ENCODE measurements around the gene CCDC102A. TPM values are rescaled to one million over a fixed set of nuclear protein-coding genes. Genes with fewer than 3 reads are reported as not detected.
A peak's percentile ranks its signal among the peaks of the same experiment; 100 is the strongest.

CCDC102A gene
- 15.5 TPM in 2 replicates for total RNA-seq

- ChIA-PET CTCF (interaction anchor here (0.6 to 2.1 kb wide), 6 partner anchors 8 to 199 kb away, joined by 3 to 15 read pairs (median 4); partner anchors contain the start of gene KATNB1), POLR2A (interaction anchor here (0.5 to 3.6 kb wide), 19 partner anchors 9 to 602 kb away, joined by 3 to 26 read pairs (median 5); partner anchors contain the start of genes CIAPIN1, COQ9, DOK4 and KATNB1)
- Mint-ChIP-seq H3K27me3 (no peaks in the 10 kb centered on the region), H3K27ac (peak within 1 kb of the TSS; percentile 95), H3K4me1 (peaks cover 82% of the 10 kb centered on the region), H3K9me3 (no peaks in the 10 kb centered on the region), H3K4me3 (peak within 1 kb of the TSS; percentile 90), H3K36me3 (ENCODE audit: low read depth) (peaks cover 1% of the 10 kb centered on the region)
- TF ChIP-seq CTCF (IDR thresholded peaks at IDR 0.05) = no peak
- intact Hi-C loops (cut with micrococcal nuclease) = loop anchor here (1.0 to 10.0 kb wide), 13 partner anchors 8 to 1114 kb away; partner anchors contain the start of genes DOK4, HERPUD1, KATNB1 and MT2A
- DNase-seq = peak; percentile 65
- peak; percentile 25 for ATAC-seq (ENCODE audit: low read depth)
These were observed at the start of gene CCDC102A for GRCh38 chr16:57536306-57537193. Gene CCDC102A (minus strand): TSS chr16:57536571. CDS start chr16:57529177, 7,394 bp downstream.

- no peaks in the 10 kb centered on the region for H3K36me3 Mint-ChIP-seq (ENCODE audit: low read depth)
- H3K27me3 Mint-ChIP-seq = no peaks in the 10 kb centered on the region
- intact Hi-C loops (cut with micrococcal nuclease) = no loop called here
- no peaks in the 10 kb centered on the region for H3K4me1 Mint-ChIP-seq
- no peak for TF ChIP-seq CTCF (IDR thresholded peaks at IDR 0.05)
- H3K27ac Mint-ChIP-seq = no peak overlapping the region
- DNase-seq = no peak
- no peaks in the 10 kb centered on the region for H3K9me3 Mint-ChIP-seq
- no peak overlapping the region for H3K4me3 Mint-ChIP-seq
- ATAC-seq (ENCODE audit: low read depth) = no peak
- POLR2A ChIA-PET = no interaction called here
- CTCF ChIA-PET = no interaction called here
These were observed 48.8 kb upstream of the CCDC102A start for GRCh38 chr16:57585051-57585687.

- H3K27me3 Mint-ChIP-seq = no peaks in the 10 kb centered on the region
- CTCF ChIA-PET = no interaction called here
These were observed 42.9 kb upstream of the CCDC102A start for GRCh38 chr16:57579361-57579665.

GRCh38 chr16:57578521-57579360, 42.4 kb upstream of the CCDC102A start:
- Mint-ChIP-seq H3K27me3 (no peaks in the 10 kb centered on the region), H3K36me3 (ENCODE audit: low read depth) (peaks cover 29% of the 10 kb centered on the region), H3K4me3 (no peak overlapping the region), H3K4me1 (peaks cover 12% of the 10 kb centered on the region), H3K9me3 (no peaks in the 10 kb centered on the region), H3K27ac (no peak overlapping the region)
- CTCF ChIA-PET = interaction anchor here (5.8 kb wide), 1 partner anchor 60 kb away, joined by 49 read pairs; no protein-coding TSS in a partner anchor
- intact Hi-C loops (cut with micrococcal nuclease) = no loop called here
- no peak for TF ChIP-seq CTCF (IDR thresholded peaks at IDR 0.05)
- POLR2A ChIA-PET = no interaction called here
- DNase-seq = no peak
- ATAC-seq (ENCODE audit: low read depth) = no peak

More at GRCh38 chr16:57579361-57579665, 42.9 kb upstream of the CCDC102A start:
- H3K9me3 Mint-ChIP-seq = no peaks in the 10 kb centered on the region
- ATAC-seq (ENCODE audit: low read depth) (no peak), DNase-seq (no peak)
- peaks cover 12% of the 10 kb centered on the region for H3K4me1 Mint-ChIP-seq
- intact Hi-C loops (cut with micrococcal nuclease) = no loop called here
- H3K36me3 Mint-ChIP-seq (ENCODE audit: low read depth) = peaks cover 25% of the 10 kb centered on the region
- no peak overlapping the region for H3K4me3 Mint-ChIP-seq
- no peak for TF ChIP-seq CTCF (IDR thresholded peaks at IDR 0.05)
- no peak overlapping the region for H3K27ac Mint-ChIP-seq
- POLR2A ChIA-PET = no interaction called here
